Measurements from ENCODE around the gene KRT2.
"Not testable (repeated sequence)": the region's sequence is repeated elsewhere in the genome, so short reads cannot be mapped to it uniquely, and the experiment has no call there.

The KRT2 gene

DNA sequence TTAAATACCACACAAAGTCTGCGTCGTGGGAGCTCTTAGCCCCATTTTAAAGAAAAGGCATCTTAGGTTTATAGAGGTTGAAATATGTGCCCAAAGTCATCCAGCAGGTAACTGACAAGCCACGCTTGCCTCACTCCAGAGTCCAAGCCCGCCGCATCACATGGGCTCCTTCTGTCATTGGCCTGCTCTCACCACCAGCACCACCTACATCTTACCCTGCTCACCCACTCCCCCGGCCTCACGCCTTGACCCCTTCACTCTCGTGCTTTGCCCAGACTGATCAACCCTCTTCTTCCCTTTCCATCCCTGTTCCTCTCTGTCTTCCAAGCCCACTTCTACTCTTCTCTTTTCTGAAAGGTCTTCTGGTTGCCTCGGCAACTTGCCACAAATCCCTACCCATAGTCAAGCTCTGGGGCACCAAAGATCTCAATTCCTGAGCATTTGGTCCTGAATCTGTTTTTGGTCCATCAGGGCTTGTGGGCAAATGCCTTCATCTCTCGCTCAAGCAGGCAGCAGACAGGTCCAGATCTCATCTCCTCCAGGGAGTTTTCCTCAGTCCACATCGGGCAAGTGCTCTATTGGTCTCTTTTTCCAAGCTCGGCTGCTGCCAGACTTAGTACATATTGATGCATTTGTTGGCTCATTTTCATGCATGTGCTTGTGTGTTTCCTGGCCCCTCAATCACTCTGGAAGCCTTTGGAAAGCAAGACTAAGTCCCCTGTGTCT is 31.7 kb upstream of the KRT2 start:
- DNase-seq = no peak

DNA sequence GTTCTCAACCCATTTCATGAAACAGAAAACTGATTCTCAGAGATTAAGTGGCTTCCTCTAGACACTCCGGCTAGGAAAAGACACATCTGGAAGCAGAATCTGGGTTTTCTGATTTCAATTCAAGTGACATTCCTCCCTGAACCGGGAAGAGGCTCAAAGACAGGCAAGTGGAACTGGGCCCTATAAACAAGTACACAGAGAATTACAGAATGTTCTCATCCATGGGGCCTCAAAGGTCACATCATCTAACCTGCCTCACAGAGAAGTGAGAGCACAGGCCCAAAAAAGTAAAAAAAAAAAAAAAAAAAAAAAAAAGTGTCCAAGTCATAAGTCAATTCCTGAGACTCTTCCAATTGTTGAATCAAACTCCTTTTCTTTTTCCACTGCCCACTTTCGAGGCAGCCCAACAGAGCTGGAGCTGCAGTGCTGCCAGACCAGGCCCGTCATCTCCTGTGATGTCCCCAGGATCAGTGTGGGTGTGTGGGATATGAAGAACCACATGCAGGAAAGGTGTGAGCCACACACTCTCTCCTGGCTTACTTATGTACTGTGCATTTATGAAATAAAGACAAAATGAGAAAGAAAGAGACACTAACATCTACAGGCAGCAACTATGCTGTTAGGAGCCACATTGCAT is 31.0 kb upstream of the KRT2 start:
- DNase-seq = no peak

DNA sequence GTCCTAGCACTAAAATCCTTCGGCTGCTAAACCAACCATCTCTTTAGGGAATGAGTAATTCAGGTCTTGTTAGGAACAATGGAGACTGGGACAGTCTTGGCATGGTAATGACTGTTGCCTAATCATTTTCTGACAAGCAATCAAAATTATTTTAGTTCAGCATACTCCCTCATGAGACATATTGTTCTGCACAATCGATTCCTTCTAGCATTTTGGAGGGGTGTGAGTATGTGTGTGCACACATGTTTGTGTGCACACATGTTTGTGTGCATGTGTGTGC is 30.3 kb upstream of the KRT2 start:
- no peak for DNase-seq

- peak; percentile 12 for DNase-seq
Observed at GRCh38 chr12:52681526-52682380, 29.7 kb upstream of the KRT2 start.

GRCh38 chr12:52680363-52680762 is 28.4 kb upstream of the KRT2 start, which contains the start of gene KRT1:
Gene KRT1, minus strand, starts transcription at chr12:52680407. Its CDS starts 59 bp downstream, at chr12:52680348.
- DNase-seq = no peak

- DNase-seq = no peak
Observed at GRCh38 chr12:52679875-52680274, 27.9 kb upstream of the KRT2 start.

GRCh38 chr12:52677671-52678070 is 25.7 kb upstream of the KRT2 start:
- DNase-seq = no peak

- no peak for DNase-seq
Observed at GRCh38 chr12:52677126-52677525, 25.1 kb upstream of the KRT2 start.

- no peak for DNase-seq
Observed at GRCh38 chr12:52676163-52676562, 24.2 kb upstream of the KRT2 start.

DNA sequence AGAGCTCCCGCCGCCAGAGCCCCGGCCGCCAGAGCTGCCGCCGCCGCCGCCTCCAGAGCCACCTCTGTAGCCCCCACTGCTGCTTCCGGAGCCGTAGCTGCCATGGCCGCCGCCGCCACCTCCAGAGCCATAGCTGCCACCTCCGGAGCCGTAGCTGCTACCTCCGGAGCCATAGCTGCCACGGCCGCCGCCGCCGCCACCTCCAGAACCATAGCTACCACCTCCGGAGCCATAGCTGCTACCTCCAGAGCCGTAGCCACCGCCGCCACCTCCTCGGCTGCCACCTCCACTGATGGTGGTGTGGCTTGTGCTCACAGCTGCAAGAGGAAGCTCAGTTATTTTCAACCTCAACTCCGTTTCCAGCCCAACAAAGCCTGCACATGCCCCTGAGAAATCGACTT is 23.3 kb upstream of the KRT2 start:
- DNase-seq = no peak

DNA sequence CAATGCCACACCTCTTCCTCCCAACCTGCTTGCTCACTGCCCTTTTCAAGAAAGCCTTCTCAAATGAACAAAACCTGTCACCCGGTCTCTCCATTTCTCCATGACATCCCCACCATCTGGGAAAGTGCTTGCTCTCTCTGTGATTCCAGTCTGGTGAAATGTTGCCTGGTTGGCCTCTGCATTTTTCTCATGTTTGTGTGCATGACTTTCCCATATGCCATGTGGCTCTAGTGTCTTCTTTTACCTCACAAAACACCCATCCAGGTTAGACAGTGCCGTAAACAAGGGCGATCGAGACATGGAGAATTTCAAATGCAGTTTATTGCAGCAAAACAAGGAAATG is 22.4 kb upstream of the KRT2 start:
- no peak for DNase-seq

- DNase-seq = no peak
Observed at GRCh38 chr12:52673713-52674432, 21.9 kb upstream of the KRT2 start.

DNA sequence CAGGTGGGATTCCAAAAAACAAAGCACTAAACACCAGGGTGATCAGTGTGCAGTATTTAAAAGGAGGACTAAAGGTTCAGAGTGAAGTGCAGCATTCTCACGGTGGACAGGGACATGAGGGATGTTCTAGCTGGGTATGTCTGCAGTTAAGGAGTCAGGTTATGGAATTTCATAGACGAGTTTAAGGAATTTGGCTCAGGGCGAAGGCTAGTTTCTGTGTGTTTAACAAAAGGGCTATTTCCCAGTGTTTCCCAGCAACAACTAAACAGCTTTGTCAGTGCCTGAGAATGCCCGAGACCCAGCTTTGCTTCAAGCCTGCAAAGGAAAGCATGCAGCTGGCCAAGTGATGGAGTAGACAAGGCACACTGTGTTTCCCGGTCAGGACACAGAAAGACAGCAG is 21.2 kb upstream of the KRT2 start:
- DNase-seq = no peak

DNA sequence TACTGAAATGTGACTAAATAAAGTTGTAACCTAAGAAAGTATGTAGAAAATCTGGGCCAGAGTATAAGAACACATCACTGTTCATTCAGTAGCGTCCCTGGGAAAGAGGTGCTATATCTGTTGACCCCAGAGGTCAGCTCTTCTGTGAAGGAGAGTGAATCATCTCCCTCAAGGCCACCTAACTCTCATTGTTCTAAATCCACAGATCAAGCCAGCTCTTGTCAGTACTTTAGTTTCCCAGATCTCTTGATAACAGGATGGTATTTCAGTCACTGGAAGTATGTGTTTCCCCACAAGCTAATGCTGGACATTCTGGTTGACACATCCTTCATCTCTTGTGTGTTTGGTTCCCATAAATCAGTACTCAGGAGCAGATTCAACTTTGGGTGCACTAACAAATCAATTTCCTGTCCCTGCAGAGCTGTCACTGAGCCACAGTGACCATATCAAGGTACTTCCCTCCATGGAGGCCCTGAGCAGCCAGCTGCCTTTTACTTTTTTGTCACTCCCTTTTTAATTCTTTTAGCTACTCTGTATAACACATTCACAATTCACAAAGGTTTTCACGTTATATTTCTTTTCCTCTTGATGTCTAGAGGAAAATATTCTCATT is 20.4 kb upstream of the KRT2 start:
- DNase-seq = no peak

DNA sequence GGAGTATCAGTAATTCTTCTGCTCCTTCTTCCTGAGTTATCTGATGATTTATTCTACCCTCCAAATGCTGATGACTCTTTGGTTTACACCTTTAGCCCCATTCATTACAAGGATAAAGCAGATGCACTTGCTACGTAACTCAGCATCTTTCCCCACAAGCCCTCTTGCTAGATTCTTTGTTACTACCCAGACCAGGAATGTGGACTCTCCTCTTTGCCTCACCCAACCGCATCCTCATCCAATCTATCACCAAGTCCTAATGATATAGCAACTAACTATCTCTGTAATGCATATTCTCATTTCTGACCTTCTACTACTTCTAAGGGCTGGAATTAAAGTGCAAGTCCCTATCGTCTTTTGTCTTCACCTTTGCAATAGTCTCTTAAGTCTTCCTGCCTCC is 18.9 kb upstream of the KRT2 start:
- DNase-seq = no peak

GRCh38 chr12:52670506-52670905 is 18.5 kb upstream of the KRT2 start:
- DNase-seq = no peak

GRCh38 chr12:52669941-52670340 is 17.9 kb upstream of the KRT2 start:
- DNase-seq = not testable (repeated sequence)

DNA sequence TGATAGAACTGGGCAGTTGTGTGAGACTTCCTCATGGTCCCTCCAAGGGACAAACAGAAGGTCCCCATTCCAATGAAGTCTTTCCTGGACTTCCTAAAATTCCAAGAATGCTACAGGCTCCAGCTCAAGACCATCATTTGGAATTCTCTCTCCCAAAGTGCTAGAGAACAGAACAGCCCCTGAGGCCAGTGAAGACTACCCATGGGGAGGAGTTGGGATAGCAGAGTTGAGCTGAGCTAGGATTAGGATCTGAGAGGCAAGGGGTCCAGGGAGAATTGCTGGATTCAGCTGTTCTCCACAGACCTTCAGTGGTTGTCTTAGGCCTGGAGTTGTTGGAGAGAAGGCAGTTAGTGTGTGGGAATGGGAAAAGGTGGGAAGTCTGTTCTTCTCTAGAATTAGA is 17.4 kb upstream of the KRT2 start:
- no peak for DNase-seq

DNA sequence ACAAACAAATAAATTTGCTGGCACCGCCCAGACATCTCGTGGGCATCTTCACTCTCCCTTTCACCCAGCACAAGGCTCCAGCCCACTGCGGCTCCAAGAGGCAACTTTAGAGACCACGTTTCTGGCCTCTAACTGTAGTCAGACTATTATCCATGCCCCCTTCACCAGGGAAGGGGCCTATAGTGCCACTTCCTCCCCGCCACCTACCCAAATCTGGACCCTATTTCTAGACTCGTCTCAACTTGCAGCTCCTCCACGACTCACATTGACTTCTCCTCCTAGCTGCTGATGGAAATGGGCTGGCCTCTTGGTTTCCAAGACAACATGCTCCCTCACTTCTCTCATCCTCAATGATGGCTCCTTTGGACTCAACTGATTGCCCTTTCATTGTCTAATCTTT is 15.9 kb upstream of the KRT2 start:
- no peak for DNase-seq

- DNase-seq = no peak
Observed at GRCh38 chr12:52667509-52667908, 15.5 kb upstream of the KRT2 start.

DNA sequence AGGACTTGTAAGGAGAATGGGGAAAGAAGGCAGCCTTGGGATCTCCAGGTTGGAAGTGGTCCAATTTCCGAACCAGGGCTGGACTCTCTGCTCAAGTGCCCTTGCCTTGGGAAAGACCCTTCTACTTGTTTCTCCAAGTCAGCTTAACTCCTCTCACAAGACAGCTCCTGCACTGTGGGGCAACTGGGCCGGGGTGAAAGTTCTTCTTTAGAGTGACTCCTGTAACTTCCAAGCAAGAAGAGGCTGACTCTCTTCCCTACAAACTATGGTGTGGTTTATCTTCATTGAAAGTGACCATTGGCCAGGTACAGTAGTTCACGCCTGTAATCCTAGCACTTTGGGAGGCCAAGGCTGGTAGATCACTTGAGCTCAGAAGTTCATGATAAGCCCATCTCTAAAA is 14.5 kb upstream of the KRT2 start:
- DNase-seq = no peak

DNA sequence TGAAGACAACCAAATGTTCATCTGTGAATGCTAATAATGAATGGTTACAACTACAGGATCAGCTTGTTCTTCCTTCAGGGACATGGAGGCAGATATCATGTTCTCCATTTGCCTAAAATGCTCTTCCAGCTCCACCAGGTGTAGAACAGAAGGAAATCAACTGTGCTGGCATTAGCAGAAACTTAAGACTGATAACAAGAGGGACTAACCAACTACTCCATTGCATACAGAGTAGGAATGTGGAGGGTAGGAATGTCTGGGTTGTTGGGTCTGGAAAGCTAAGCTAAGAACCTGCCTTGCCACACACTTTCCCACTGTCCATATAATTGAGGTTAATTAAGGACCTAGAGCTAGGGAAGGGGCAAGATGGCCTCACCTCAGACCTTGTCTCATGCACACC is 11.4 kb upstream of the KRT2 start:
- DNase-seq = no peak

- no peak for DNase-seq
Observed at GRCh38 chr12:52662918-52663229, 10.9 kb upstream of the KRT2 start.

All from activated effector memory CD4-positive, alpha-beta T cell treated with Interleukin-2 at 50 U/mL for 16 hours (primary cell).